Neural cell (in vitro differentiated cells): ENCODE measurements around the gene SYT1. TPM values are rescaled to one million over a fixed set of nuclear protein-coding genes. Genes with fewer than 3 reads are reported as not detected.

Experiments
- H2AFZ ChIP-seq: fragments of 200-600, 300-800 bp; sonication (generic), shearing (Covaris generic); 2 replicates; pipeline ENCODE4 v1.6.0; 2014; ENCODE audit warnings: low read depth, mild to moderate bottlenecking, antibody characterized with exemption, low read length, moderate library complexity
- H3F3A ChIP-seq: fragments of 200-600 bp; shearing (Covaris generic); 2 replicates; pipeline ENCODE4 v1.6.1; 2016; ENCODE audit warnings: mild to moderate bottlenecking, moderate library complexity, mixed read lengths, antibody characterized with exemption, low read length; ENCODE audit not compliant: insufficient read depth, poor library complexity, severe bottlenecking
- H3K27ac ChIP-seq: fragments of 200-600, 300-800 bp; sonication (generic), shearing (Covaris generic); 2 replicates; pipeline ENCODE4 v1.5.1; 2014; ENCODE audit warnings: mild to moderate bottlenecking, low read length, moderate library complexity
- H3K27me3 ChIP-seq: fragments of 300-800, 200-600 bp; sonication (generic), shearing (Covaris generic); 2 replicates; pipeline ENCODE4 v1.6.0; 2014; ENCODE audit warnings: mild to moderate bottlenecking, low read depth, low read length, moderate library complexity; ENCODE audit not compliant: insufficient read depth
- H3K36me3 ChIP-seq: fragments of 300-800, 200-600 bp; sonication (generic), shearing (Covaris generic); 2 replicates; pipeline ENCODE4 v1.5.1; 2014; ENCODE audit warnings: mild to moderate bottlenecking, antibody characterized with exemption, low read length, moderate library complexity; ENCODE audit not compliant: insufficient read depth
- H3K4me2 ChIP-seq: fragments of 300-800, 200-600 bp; sonication (generic), shearing (Covaris generic); 2 replicates; pipeline ENCODE4 v1.6.0; 2014; ENCODE audit warnings: mild to moderate bottlenecking, low read length
- H3K4me3 ChIP-seq: fragments of 300-800, 200-600 bp; sonication (generic), shearing (Covaris generic); 2 replicates; pipeline ENCODE4 v1.5.1; 2014; ENCODE audit warnings: mild to moderate bottlenecking, low read length, moderate library complexity
- H3K79me2 ChIP-seq: fragments of 200-600 bp; shearing (Covaris generic); replicated peaks from 2 replicates; pipeline ENCODE4 v1.6.0; 2014; ENCODE audit warnings: mild to moderate bottlenecking, low read length, moderate library complexity; ENCODE audit not compliant: insufficient read depth
- H3K9ac ChIP-seq: fragments of 300-800, 200-600 bp; sonication (generic), shearing (Covaris generic); 2 replicates; pipeline ENCODE4 v1.6.1; 2016; ENCODE audit warnings: mild to moderate bottlenecking, low read length, mixed read lengths
- H3K9me2 ChIP-seq: fragments of 200-600 bp; shearing (Covaris generic); 2 replicates; pipeline ENCODE4 v1.6.1; 2016; ENCODE audit warnings: mild to moderate bottlenecking, low read length, mixed read lengths; ENCODE audit not compliant: insufficient read depth
- H3K9me3 ChIP-seq: fragments of 200-600, 300-800 bp; sonication (generic), shearing (Covaris generic); 2 replicates; pipeline ENCODE4 v1.6.1; 2016; ENCODE audit warnings: mild to moderate bottlenecking, mixed run types, low read length, moderate library complexity, mixed read lengths
- H4K20me1 ChIP-seq: fragments of 200-600 bp; shearing (Covaris generic); 2 replicates; pipeline ENCODE4 v1.6.1; 2016; ENCODE audit warnings: mild to moderate bottlenecking, mixed run types; ENCODE audit not compliant: insufficient read depth
- CTCF ChIP-seq: fragments of 450-650 bp; IDR thresholded peaks from 2 replicates; pipeline ENCODE4 v1.5.1; 2014; ENCODE audit warnings: antibody characterized with exemption, mild to moderate bottlenecking, moderate library complexity; ENCODE audit not compliant: poor library complexity, severe bottlenecking
- EP300 ChIP-seq: fragments of 450-650 bp; conservative IDR thresholded peaks from 2 replicates; pipeline ENCODE4 v1.6.1; 2014; ENCODE audit warnings: antibody characterized with exemption, mild to moderate bottlenecking, moderate library complexity; ENCODE audit not compliant: poor library complexity, severe bottlenecking
- EZH2 ChIP-seq: fragments of 200-600, 300-800 bp; shearing (Covaris generic), sonication (generic); IDR thresholded peaks from 2 replicates; pipeline ENCODE4 v1.6.1; 2014; ENCODE audit warnings: antibody characterized with exemption, low read length, borderline replicate concordance, mild to moderate bottlenecking; ENCODE audit not compliant: insufficient read depth, poor library complexity, severe bottlenecking
- MXI1 ChIP-seq: fragments of 450-650 bp; conservative IDR thresholded peaks from 2 replicates; pipeline ENCODE4 v1.6.1; 2014; ENCODE audit warnings: antibody characterized with exemption, mild to moderate bottlenecking; ENCODE audit not compliant: poor library complexity, severe bottlenecking
- POLR2AphosphoS5 ChIP-seq: IDR thresholded peaks from 2 replicates; pipeline ENCODE4 v1.6.1; 2012
- RAD21 ChIP-seq: fragments of 450-650 bp; conservative IDR thresholded peaks from 2 replicates; pipeline ENCODE4 v1.6.1; 2014; ENCODE audit warnings: antibody characterized with exemption, mild to moderate bottlenecking, moderate library complexity
- REST ChIP-seq: IDR thresholded peaks from 2 replicates; pipeline ENCODE4 v1.6.1; 2012; ENCODE audit warnings: borderline replicate concordance
- SMC3 ChIP-seq: fragments of 450-650 bp; conservative IDR thresholded peaks from 2 replicates; pipeline ENCODE4 v1.6.1; 2014; ENCODE audit warnings: antibody characterized with exemption, mild to moderate bottlenecking, moderate library complexity; ENCODE audit not compliant: poor library complexity
- TAF1 ChIP-seq: IDR thresholded peaks from 2 replicates; pipeline ENCODE4 v1.6.1; 2012; ENCODE audit warnings: low read depth
- polyA plus RNA-seq: library from polyadenylated mRNA; depleted of rRNA; stranded (reverse); fragments of >200 nt; gene quantifications from 2 replicates; pipeline ENCODE4 v1.2.3, GENCODE V29; 2014

The SYT1 gene
- polyA plus RNA-seq, 1 donor from 2014 or later: 103 TPM

- no peaks in the 10 kb centered on the region for H3K36me3 ChIP-seq
- no peak overlapping the region for H3K27ac ChIP-seq
- no peak for TF ChIP-seq REST
- no peak for TF ChIP-seq TAF1
- no peak overlapping the region for H2AFZ ChIP-seq
- H3K27me3 ChIP-seq: no peaks in the 10 kb centered on the region
- H3K9me2 ChIP-seq: no peaks in the 10 kb centered on the region
- H3K4me2 ChIP-seq: no peak overlapping the region
- no peaks in the 10 kb centered on the region for H3K9me3 ChIP-seq
- no peak overlapping the region for H3K4me3 ChIP-seq
- no peaks in the 10 kb centered on the region for H3K79me2 ChIP-seq
- no peaks in the 10 kb centered on the region for H3F3A ChIP-seq
- no peak overlapping the region for H3K9ac ChIP-seq
- H4K20me1 ChIP-seq: no peaks in the 10 kb centered on the region
Measured at GRCh38 chr12:79333144-79333543, 468.6 kb downstream of the SYT1 start.

- H3K9me3 ChIP-seq: no peaks in the 10 kb centered on the region
- no peak overlapping the region for H2AFZ ChIP-seq
- H3F3A ChIP-seq: no peaks in the 10 kb centered on the region
- no peaks in the 10 kb centered on the region for H4K20me1 ChIP-seq
- TF ChIP-seq RAD21 (no peak), REST (no peak), TAF1 (no peak), POLR2AphosphoS5 (no peak), SMC3 (no peak), EZH2 (no peak), MXI1 (no peak), CTCF (no peak), EP300 (no peak)
- no peaks in the 10 kb centered on the region for H3K79me2 ChIP-seq
- H3K36me3 ChIP-seq: no peaks in the 10 kb centered on the region
- H3K9ac ChIP-seq: no peak overlapping the region
- H3K4me2 ChIP-seq: no peak overlapping the region
- H3K27me3 ChIP-seq: no peaks in the 10 kb centered on the region
- no peak overlapping the region for H3K4me3 ChIP-seq
- no peak overlapping the region for H3K27ac ChIP-seq
- H3K9me2 ChIP-seq: no peaks in the 10 kb centered on the region
Measured at GRCh38 chr12:79337662-79338290, 473.2 kb downstream of the SYT1 start.
